GM12873 (cell line): ENCODE results near the gene DAB2IP.

Experiments
- TF ChIP-seq, protein P1 (sequence below): IDR thresholded peaks from 2 replicates; pipeline ENCODE4 v1.5.1; 2012; ENCODE audit warnings: low read depth, mild to moderate bottlenecking, moderate library complexity, low read length, control low read depth; ENCODE audit not compliant: insufficient read depth; ENCODE audit errors: missing control alignments

The DAB2IP gene

DNA sequence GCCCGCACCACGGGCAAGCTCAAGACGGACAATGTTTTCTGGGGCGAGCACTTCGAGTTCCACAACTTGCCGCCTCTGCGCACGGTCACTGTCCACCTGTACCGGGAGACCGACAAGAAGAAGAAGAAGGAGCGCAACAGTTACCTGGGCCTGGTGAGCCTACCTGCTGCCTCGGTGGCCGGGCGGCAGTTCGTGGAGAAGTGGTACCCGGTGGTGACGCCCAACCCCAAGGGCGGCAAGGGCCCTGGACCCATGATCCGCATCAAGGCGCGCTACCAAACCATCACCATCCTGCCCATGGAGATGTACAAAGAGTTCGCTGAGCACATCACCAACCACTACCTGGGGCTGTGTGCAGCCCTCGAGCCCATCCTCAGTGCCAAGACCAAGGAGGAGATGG lies 108.6 kb downstream of the DAB2IP start:
- TF ChIP-seq, protein P1, sequence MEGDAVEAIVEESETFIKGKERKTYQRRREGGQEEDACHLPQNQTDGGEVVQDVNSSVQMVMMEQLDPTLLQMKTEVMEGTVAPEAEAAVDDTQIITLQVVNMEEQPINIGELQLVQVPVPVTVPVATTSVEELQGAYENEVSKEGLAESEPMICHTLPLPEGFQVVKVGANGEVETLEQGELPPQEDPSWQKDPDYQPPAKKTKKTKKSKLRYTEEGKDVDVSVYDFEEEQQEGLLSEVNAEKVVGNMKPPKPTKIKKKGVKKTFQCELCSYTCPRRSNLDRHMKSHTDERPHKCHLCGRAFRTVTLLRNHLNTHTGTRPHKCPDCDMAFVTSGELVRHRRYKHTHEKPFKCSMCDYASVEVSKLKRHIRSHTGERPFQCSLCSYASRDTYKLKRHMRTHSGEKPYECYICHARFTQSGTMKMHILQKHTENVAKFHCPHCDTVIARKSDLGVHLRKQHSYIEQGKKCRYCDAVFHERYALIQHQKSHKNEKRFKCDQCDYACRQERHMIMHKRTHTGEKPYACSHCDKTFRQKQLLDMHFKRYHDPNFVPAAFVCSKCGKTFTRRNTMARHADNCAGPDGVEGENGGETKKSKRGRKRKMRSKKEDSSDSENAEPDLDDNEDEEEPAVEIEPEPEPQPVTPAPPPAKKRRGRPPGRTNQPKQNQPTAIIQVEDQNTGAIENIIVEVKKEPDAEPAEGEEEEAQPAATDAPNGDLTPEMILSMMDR, result no peak

DNA sequence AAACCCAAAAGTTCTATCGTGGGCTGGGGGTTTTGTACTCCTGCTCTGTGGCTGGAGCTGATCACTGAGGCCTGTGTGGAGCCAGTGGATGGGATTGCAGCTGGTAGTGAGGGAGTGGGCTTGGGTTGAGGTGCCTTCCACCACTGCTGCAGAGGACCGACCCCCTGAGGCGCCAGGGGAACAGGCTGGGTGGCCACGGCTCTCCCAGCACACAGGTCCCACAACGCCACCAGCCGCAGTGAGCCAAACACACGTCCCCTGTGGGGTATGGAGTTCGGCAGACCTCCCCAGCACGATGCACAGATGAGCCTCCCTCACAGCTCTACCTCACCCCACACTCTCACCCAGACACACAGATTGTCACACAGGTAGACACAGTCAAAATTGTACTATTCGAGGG lies 109.1 kb downstream of the DAB2IP start:
- TF ChIP-seq, protein P1, result no peak

- TF ChIP-seq, protein P1, result no peak
Observed at GRCh38 chr9:121763131-121763530, 111.7 kb downstream of the DAB2IP start.

DNA sequence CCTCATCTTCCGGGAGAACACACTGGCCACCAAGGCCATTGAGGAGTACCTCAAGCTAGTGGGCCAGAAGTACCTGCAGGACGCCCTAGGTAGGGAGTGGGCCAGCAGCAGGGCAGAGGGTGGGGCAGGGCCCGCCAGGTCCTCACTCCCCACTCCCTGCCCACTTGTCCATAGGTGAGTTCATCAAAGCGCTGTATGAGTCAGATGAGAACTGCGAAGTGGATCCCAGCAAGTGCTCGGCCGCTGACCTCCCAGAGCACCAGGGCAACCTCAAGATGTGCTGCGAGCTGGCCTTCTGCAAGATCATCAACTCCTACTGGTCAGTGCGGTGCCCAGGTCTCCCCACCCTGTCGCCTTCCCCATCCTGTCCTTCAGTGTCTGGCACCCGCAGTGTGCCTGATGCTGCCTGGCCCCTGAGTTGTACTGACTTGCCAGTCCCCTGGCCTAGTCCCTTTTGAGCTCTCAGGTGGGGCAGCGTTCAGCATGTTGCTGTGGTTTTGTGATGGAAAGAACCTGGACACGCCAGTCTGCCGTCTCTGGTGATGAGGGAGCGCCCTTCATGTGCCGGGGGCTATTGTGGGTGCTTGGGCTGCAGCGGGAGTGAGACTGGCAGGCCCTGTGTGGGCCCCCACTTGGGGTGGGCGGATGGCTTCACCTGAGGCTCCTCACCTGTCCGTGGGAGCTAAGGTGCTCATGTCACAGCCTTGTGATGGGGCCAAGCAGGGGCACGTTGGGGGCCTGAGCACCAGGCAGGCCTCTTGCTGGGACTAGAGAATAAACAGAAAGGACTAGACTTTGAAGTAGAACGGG lies 112.3 kb downstream of the DAB2IP start:
- TF ChIP-seq, protein P1, result no peak

DNA sequence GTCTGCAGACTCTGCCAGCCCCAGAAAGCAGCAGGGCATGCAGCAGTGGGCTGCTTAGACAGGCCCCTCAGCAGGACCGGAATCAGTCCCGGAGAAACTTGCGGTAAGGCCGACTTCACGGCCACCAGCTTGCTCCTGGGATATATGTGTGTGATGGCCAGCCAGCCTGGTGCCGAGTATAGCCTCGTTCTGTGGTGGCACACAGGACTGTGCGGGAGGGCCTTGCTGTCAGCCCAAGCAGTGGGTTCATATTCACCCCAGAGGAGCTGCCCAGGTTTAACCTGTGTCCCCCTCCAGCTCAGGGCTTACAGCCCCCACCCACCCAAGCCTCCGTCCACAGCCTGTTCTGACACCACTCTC lies 112.9 kb downstream of the DAB2IP start:
- TF ChIP-seq, protein P1, result no peak

- TF ChIP-seq, protein P1, result no peak
Observed at GRCh38 chr9:121765021-121765950, 113.9 kb downstream of the DAB2IP start.

- TF ChIP-seq, protein P1, result no peak
Observed at GRCh38 chr9:121766081-121766683, 114.7 kb downstream of the DAB2IP start.
